Epithelial cell of esophagus (primary cell): ENCODE results near the gene FGG.

ENCODE experiments used
- DNase-seq: peaks from one replicate; pipeline ENCODE4 v3.0.0; 2010; ENCODE audit warnings: low read depth
- H3K4me3 ChIP-seq: 2 replicates; pipeline ENCODE4 v1.5.1; 2011; ENCODE audit warnings: mild to moderate bottlenecking, low read length, control low read depth
- TF ChIP-seq, protein P1 (sequence below): IDR thresholded peaks from 2 replicates; pipeline ENCODE4 v1.5.1; 2011; ENCODE audit warnings: low read depth, mild to moderate bottlenecking, low read length, control low read depth, inconsistent platforms; ENCODE audit not compliant: insufficient read depth; ENCODE audit errors: missing control alignments

The FGG gene

DNA sequence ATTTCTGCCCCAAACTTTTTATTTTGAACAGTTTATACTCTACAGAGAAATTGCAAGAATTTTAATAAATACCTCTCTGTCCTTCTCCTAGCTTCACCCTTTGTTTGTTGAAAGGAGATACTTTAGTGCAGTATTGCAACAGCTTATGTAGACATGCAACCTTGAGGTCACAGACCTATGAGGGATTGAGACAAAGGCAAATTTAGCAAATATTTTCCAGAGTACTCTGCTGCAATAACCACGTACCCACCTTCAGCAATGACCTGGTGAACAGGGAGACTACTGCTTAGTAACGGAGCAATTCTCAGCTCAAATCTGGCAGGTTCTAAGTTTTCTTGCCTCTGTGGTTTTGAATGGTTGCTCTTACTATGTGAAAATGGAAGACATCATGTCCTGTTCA lies 35.1 kb downstream of the FGG start:
- TF ChIP-seq, protein P1, sequence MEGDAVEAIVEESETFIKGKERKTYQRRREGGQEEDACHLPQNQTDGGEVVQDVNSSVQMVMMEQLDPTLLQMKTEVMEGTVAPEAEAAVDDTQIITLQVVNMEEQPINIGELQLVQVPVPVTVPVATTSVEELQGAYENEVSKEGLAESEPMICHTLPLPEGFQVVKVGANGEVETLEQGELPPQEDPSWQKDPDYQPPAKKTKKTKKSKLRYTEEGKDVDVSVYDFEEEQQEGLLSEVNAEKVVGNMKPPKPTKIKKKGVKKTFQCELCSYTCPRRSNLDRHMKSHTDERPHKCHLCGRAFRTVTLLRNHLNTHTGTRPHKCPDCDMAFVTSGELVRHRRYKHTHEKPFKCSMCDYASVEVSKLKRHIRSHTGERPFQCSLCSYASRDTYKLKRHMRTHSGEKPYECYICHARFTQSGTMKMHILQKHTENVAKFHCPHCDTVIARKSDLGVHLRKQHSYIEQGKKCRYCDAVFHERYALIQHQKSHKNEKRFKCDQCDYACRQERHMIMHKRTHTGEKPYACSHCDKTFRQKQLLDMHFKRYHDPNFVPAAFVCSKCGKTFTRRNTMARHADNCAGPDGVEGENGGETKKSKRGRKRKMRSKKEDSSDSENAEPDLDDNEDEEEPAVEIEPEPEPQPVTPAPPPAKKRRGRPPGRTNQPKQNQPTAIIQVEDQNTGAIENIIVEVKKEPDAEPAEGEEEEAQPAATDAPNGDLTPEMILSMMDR, result no peak
- DNase-seq, result no peak
- H3K4me3 ChIP-seq, result no peak overlapping the region

DNA sequence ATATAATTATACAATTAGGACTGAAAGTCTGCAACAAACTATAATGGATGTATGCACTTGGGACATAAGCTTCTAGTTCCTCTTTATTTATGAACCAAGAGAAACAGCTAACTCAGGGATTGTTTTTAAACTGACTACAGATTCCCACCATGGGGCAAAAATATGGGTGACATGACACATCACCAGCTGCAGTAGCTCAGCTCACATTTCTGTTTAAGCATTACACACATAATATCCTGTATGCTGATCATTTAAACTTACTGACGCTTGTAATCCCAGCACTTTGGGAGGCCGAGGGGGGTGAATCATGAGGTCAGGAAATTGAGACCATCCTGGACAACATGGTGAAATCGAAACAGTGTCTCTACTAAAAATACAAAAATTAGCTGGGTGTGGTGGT lies 38.1 kb downstream of the FGG start:
- DNase-seq, result no peak
- H3K4me3 ChIP-seq, result no peak overlapping the region
- TF ChIP-seq, protein P1, result no peak

DNA sequence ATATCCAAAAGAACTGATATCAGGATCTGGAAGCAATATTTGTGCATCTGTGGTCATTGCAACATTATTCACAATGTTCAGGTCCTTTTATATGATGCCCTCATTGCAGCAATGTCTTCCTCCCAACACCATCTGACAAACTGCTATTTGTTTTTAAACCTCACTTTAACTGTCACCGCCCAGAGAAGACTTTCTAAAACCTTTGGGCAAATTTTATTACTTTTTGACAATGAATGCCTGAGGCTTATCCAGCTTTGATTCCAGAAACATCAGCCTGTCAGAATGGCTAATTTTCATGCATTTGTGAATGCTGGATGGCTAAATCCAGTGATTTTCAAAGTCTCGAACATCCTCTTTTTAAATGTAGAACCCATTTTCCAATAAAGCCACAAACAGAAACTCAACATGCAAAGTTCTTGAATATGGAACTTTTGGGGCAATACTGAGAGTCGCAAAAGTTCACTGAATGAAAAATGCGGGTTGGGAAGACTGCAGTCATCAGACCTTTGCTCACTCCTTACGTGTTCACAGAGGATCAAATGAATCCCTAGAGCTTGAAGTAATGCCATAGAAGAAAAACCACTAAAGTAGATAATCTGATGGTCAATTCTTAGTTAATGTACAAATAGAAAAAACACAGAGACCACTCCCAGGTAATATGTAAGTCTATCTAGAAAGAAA lies 39.1 kb downstream of the FGG start:
- H3K4me3 ChIP-seq, result no peak overlapping the region
- TF ChIP-seq, protein P1, result no peak
- no peak for DNase-seq

DNA sequence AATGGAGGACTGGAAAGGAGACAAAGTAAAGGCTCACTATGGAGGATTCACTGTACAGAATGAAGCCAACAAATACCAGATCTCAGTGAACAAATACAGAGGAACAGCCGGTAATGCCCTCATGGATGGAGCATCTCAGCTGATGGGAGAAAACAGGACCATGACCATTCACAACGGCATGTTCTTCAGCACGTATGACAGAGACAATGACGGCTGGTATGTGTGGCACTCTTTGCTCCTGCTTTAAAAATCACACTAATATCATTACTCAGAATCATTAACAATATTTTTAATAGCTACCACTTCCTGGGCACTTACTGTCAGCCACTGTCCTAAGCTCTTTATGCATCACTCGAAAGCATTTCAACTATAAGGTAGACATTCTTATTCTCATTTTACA lies 42.9 kb downstream of the FGG start:
- H3K4me3 ChIP-seq, result no peak overlapping the region
- TF ChIP-seq, protein P1, result no peak
- DNase-seq, result no peak

DNA sequence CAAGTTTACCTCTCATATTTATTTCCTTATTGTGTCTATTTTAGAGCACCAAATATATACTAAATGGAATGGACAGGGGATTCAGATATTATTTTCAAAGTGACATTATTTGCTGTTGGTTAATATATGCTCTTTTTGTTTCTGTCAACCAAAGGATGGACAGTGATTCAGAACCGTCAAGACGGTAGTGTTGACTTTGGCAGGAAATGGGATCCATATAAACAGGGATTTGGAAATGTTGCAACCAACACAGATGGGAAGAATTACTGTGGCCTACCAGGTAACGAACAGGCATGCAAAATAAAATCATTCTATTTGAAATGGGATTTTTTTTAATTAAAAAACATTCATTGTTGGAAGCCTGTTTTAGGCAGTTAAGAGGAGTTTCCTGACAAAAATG lies 43.4 kb downstream of the FGG start:
- peak; percentile 38 for DNase-seq
- H3K4me3 ChIP-seq, result no peak overlapping the region
- TF ChIP-seq, protein P1, result no peak

DNA sequence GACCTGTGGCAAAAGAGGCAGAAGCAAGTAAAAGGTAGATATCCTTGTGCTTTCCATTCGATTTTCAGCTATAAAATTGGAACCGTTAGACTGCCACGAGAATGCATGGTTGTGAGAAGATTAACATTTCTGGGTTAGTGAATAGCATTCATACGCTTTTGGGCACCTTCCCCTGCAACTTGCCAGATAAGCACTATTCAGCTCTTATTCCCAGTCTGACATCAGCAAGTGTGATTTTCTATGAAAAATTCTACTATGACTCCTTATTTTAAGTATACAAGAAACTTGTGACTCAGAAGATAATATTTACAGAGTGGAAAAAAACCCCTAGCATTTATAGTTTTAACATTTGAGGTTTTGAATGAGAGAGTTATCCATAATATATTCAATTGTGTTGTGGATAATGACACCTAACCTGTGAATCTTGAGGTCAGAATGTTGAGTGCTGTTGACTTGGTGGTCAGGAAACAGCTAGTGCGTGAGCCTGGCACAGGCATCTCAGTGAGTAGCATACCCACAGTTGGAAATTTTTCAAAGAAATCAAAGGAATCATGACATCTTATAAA lies 45.7 kb downstream of the FGG start:
- no peak overlapping the region for H3K4me3 ChIP-seq
- no peak for DNase-seq
- TF ChIP-seq, protein P1, result no peak

DNA sequence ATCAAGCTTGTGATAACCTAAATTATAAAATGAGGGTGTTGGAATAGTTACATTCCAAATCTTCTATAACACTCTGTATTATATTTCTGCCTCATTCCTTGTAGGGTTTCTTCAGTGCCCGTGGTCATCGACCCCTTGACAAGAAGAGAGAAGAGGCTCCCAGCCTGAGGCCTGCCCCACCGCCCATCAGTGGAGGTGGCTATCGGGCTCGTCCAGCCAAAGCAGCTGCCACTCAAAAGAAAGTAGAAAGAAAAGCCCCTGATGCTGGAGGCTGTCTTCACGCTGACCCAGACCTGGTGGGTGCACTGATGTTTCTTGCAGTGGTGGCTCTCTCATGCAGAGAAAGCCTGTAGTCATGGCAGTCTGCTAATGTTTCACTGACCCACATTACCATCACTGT lies 46.8 kb downstream of the FGG start:
- no peak overlapping the region for H3K4me3 ChIP-seq
- DNase-seq, result no peak
- TF ChIP-seq, protein P1, result no peak
